Stimulated activated CD4-positive, alpha-beta T cell treated with anti-CD3 and anti-CD28 coated beads, Interleukin-2, amount 100 ng/mL, for 24 hours (primary cell): Measurements from ENCODE around the gene BRD1.

Experiments used
- DNase-seq, 2 donors: peaks; one replicate each; pipeline ENCODE4 v3.0.0-alpha.2; 2020

BRD1 gene

GRCh38 chr22:49800408-49801238, 27.1 kb downstream of the BRD1 start:
- no peak for DNase-seq

- DNase-seq = no peak
Observed at GRCh38 chr22:49799431-49800075, 28.1 kb downstream of the BRD1 start.

- DNase-seq = no peak
Observed at GRCh38 chr22:49798486-49799151, 29.1 kb downstream of the BRD1 start.

GRCh38 chr22:49797706-49798105, 30.0 kb downstream of the BRD1 start:
- no peak for DNase-seq

DNA sequence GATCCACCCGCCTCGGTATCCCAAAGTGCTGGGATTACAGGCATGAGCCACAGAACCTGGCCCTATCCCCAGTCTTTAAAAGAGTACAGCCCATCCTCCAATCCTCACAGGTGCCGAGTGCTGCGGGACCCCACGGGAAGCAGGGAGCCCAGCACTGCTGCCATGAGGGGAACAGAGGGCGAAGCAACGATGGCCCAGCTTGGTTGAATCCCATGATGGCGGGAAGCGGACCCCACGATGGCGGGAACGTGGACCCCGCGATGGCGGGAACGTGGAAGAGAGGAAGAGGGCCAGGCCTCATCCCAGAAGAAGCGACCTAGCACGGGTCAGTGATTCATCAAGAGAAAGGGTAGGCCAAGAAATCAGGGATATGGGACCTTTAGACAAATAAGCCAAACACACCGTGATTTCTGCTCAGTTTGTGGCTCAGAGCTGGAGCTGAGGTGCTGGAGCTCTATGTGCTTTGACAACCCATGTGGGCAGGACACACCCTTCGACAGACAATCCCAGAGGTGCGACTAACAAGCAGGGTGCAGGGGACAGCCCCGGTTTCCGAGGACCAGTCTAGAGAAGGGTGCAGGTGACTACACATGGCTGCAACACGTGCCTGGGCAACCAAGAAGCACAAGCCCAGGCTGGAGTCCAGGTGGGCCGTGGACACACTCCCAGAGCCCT, 30.9 kb downstream of the BRD1 start:
- DNase-seq = no peak

- DNase-seq = no peak
Observed at GRCh38 chr22:49795521-49795920, 32.2 kb downstream of the BRD1 start.

DNA sequence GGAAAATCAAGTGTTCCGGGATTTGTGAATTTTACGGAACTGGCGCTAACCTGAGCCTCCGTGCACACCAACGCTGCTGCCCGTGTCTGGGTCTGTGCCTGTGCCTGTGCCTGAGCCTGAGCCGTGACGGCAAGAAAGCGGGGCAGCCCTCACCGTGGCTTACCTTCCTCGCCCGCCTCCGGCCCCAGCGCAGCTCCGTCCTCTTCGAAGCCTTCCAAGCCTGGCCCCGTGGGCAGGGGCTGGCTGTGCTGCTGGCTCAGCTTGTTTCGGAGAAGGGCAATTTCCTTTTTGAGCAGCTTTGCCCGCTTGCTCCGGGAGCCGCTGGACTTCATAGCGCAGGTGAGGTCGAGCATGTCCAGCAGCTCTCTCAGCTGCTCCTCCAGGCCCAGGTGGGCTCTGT, 33.8 kb downstream of the BRD1 start:
- DNase-seq = no peak

GRCh38 chr22:49793296-49793695, 34.4 kb downstream of the BRD1 start:
- no peak for DNase-seq

GRCh38 chr22:49792107-49792506, 35.6 kb downstream of the BRD1 start:
- DNase-seq = no peak

DNA sequence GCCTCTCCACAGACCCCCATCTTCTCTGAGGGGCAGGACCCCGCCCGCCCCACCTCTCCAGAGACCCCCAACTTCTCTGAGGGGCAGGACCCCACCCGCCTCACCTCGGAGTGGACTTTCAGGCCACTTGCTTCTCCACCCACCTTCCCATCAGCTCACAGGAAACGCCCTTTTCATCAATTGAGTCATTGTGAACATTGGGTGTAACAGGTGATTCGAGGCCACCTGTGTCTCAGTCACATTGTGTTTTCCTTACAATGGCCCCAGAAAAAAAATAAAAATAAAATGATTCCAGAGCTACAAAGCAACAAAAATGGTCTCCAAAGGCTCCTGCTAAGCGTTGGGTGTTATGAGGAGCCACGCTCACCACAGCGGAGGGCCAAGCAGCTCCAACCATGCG, 36.0 kb downstream of the BRD1 start:
- no peak for DNase-seq

DNA sequence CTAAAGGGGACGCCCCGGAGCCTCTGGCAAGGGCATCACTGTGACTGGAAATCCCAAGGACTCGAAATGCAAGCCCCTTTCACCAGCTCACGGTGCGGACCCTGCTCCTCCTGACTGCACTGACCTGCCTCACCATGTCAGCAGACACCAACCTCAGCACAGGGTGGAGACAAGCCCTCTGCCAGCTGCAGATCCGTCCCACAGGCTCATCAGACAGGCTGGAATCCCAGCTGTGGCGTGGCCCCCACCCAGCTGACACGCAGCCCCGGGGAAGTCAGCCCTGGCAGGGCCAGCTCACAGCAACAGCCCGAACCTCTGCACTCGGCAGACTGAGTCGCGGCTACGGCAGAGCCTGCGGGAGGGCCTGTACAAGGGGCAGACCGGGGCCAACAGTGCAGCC, 36.8 kb downstream of the BRD1 start:
- no peak for DNase-seq

GRCh38 chr22:49789289-49790141, 38.2 kb downstream of the BRD1 start:
- peak in 1 of 2 donors; percentile 42 for DNase-seq

DNA sequence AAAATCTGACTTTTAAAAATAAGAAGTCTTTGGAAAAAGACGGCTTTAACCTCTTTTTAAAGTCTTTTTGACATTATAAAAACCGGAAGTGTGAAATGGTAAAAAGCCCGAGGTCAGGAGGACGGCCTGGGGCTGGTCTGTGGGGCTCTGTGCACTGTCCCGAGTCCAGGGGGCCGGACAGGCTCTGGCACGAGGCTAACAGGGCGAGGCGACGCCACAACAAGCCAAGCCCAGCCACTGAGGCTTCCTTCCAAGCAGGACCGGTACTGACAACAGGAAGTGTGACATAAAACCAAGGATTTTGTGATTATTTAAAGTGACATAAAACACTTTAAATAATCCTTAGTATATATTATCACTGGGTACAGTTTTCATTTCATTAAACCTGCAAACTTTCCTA, 39.2 kb downstream of the BRD1 start:
- DNase-seq = no peak

GRCh38 chr22:49787861-49788260, 39.8 kb downstream of the BRD1 start:
- DNase-seq = no peak

DNA sequence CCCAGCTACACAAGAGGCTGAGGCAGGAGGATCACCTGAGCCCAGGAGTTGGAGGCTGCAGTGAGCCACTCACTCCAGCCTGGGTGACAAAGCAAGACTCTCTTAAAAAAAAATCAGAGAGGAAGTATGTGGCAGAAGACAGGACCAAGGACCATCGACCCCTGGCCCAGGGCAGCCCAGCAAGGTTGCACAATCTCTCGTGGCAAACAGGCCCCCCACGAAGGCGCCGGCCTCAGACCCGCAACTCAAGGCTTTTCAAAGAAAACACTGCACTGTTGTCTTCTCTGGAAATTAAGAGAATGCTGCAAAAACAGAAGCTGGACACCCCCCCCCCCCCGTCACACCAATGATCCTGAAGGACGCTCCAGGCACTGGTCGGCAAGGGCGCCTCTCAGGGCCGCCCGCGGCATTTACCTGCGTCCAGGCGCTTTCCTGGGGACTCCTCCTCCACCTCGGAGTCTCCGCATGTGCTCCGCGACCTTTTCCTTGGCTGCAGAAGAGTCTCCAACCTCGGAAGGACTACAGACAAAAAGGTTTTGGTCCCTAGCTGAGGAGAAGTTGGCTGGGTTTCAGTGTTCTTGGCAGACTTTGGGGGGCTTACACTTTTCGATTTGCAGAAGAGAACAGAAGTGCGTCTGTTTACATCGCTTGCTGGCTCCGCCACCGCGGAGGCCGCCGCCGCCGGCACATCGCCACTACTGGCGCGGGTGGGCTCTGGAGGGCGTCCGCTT, 40.5 kb downstream of the BRD1 start:
- no peak for DNase-seq

- DNase-seq = no peak
Observed at GRCh38 chr22:49785841-49786471, 41.7 kb downstream of the BRD1 start.

DNA sequence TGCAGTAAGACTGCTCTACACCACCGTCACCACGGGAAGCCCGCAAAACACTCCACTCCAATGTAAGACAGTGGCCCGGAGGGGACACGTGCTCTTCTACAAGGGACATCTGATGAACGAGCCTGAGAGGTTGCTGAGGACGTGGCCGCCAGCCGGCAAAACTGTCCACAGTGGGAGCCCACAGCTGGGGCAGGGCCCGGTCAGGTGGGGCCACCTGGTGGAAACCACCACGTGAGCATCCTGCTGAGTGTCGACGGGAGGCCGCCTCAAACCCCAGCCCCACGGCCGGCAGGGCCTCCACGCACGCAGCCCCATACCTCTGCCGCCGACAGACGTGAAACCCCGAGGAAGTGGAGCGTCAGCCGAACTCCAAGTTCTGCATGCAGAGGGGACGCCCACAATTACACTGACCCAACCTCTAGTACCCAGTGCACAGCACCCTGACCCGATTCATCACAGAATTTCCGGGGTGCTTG, 42.6 kb downstream of the BRD1 start:
- DNase-seq = no peak

DNA sequence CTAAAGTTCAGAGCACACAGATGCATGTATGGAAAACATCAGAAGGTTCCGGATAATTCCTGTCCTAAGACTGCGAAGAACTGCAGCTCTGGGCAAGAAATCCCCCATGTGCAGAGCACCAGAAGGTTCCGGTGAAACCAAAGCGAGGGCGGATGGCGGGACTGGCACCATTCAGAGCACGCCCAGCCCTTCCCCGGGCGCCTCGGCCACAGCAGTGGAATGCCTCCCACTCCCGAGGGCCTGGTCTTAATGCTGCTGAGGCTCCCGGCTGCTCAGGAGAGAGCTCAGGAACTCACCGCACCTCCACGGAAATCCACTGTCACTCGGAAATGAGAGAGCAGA, 43.1 kb downstream of the BRD1 start:
- no peak for DNase-seq

GRCh38 chr22:49783926-49784629, 43.6 kb downstream of the BRD1 start:
- DNase-seq = no peak

- DNase-seq = no peak
Observed at GRCh38 chr22:49783036-49783746, 44.5 kb downstream of the BRD1 start.
